Lower lobe of right lung (tissue), 2 donors: ENCODE data around the gene CHD9. TPM values are rescaled to one million over a fixed set of nuclear protein-coding genes. Genes with fewer than 3 reads are reported as not detected.

Source experiments
- ATAC-seq, 2 donors: fragments of 200-7000 bp; cut with Tn5 transposase; one replicate each; pipeline ENCODE4 v1.9.1; 2020 to 2022; ENCODE audit warnings: mild to moderate bottlenecking in 2 of 2, moderate library complexity in 2 of 2
- DNase-seq: peaks from one replicate; pipeline ENCODE4 v3.0.0-alpha.2; 2020
- H3K27ac ChIP-seq: fragments of 200-600 bp; one replicate; pipeline ENCODE4 v1.8.0; 2022
- H3K27me3 ChIP-seq: fragments of 200-600 bp; one replicate; pipeline ENCODE4 v1.8.0; 2022; ENCODE audit warnings: low read depth
- H3K36me3 ChIP-seq: fragments of 200-600 bp; one replicate; pipeline ENCODE4 v1.8.0; 2022; ENCODE audit warnings: mild to moderate bottlenecking
- H3K4me1 ChIP-seq: fragments of 200-600 bp; one replicate; pipeline ENCODE4 v1.8.0; 2022
- H3K4me3 ChIP-seq: fragments of 200-600 bp; one replicate; pipeline ENCODE4 v1.8.0; 2022; ENCODE audit warnings: mild to moderate bottlenecking
- H3K9me3 ChIP-seq: fragments of 200-600 bp; one replicate; pipeline ENCODE4 v1.8.0; 2022
- CTCF ChIP-seq: fragments of 200-600 bp; IDR thresholded peaks from one replicate; pipeline ENCODE4 v1.8.0; 2022; ENCODE audit warnings: antibody characterized with exemption, mild to moderate bottlenecking
- intact Hi-C: fragments of 100-400 bp; cut with DNase I; formaldehyde crosslinking; loops from one replicate; pipeline ENCODE4 v1.11.0; 2022
- total RNA-seq: library from RNA; stranded (reverse); fragmentation: NEBNext Ultra II Directional; extraction: Animal tissue kit (Norgen Biotek cat#: 25700); gene quantifications from one replicate; pipeline ENCODE4 v1.2.1, GENCODE V29; 2021
- donor health status: DM: no; HTN: yes; CAD: no; lungs with severe emphysema.

CHD9 gene
- total RNA-seq, 1 donor from 2014 or later, result 73.1 TPM

- Histone ChIP-seq H3K27ac (no peak overlapping the region), H3K4me3 (no peak overlapping the region), H3K9me3 (no peaks in the 10 kb centered on the region), H3K27me3 (no peaks in the 10 kb centered on the region), H3K4me1 (no peaks in the 10 kb centered on the region), H3K36me3 (no peaks in the 10 kb centered on the region)
- DNase-seq (no peak), ATAC-seq (no peak)
- intact Hi-C loops, result no loop called here
- no peak for TF ChIP-seq CTCF
Observed at GRCh38 chr16:53024045-53024444, 30.7 kb upstream of the CHD9 start.

- no peaks in the 10 kb centered on the region for H3K36me3 ChIP-seq
- H3K9me3 ChIP-seq, result no peaks in the 10 kb centered on the region
- intact Hi-C loops, result no loop called here
- H3K4me1 ChIP-seq, result peaks cover 5% of the 10 kb centered on the region
- H3K27me3 ChIP-seq, result no peaks in the 10 kb centered on the region
- no peak for DNase-seq
- TF ChIP-seq CTCF, result no peak
- ATAC-seq, result peak in 1 of 2 donors; percentile 65
- no peak overlapping the region for H3K27ac ChIP-seq
- no peak overlapping the region for H3K4me3 ChIP-seq
Observed at GRCh38 chr16:53029971-53030370, 24.8 kb upstream of the CHD9 start.

- ATAC-seq (peak in 1 of 2 donors; percentile 26), DNase-seq (no peak)
- peaks cover 5% of the 10 kb centered on the region for H3K4me1 ChIP-seq
- H3K9me3 ChIP-seq, result no peaks in the 10 kb centered on the region
- no peak for TF ChIP-seq CTCF
- no peaks in the 10 kb centered on the region for H3K36me3 ChIP-seq
- no peak overlapping the region for H3K27ac ChIP-seq
- H3K4me3 ChIP-seq, result no peak overlapping the region
- intact Hi-C loops, result no loop called here
- H3K27me3 ChIP-seq, result no peaks in the 10 kb centered on the region
Observed at GRCh38 chr16:53031323-53031942, 23.4 kb upstream of the CHD9 start.

- Histone ChIP-seq H3K9me3 (no peaks in the 10 kb centered on the region), H3K27me3 (no peaks in the 10 kb centered on the region), H3K36me3 (no peaks in the 10 kb centered on the region), H3K4me1 (peaks cover 5% of the 10 kb centered on the region), H3K27ac (no peak overlapping the region), H3K4me3 (no peak overlapping the region)
- no peak for TF ChIP-seq CTCF
- no peak for DNase-seq
- intact Hi-C loops, result no loop called here
- no peak for ATAC-seq
Observed at GRCh38 chr16:53034306-53034705, 20.5 kb upstream of the CHD9 start.

GRCh38 chr16:53035176-53035942 lies 19.4 kb upstream of the CHD9 start:
- Histone ChIP-seq H3K9me3 (no peaks in the 10 kb centered on the region), H3K27me3 (no peaks in the 10 kb centered on the region), H3K4me1 (peaks cover 5% of the 10 kb centered on the region), H3K36me3 (no peaks in the 10 kb centered on the region), H3K27ac (no peak overlapping the region), H3K4me3 (no peak overlapping the region)
- ATAC-seq (no peak), DNase-seq (no peak)
- TF ChIP-seq CTCF, result no peak
- intact Hi-C loops, result no loop called here
